Loucy (cell line): ENCODE results near the gene PPP2R5E.

Experiments used
- EZH2phosphoT487 ChIP-seq: fragments of 200-600 bp; IDR thresholded peaks from 2 replicates; pipeline ENCODE4 v1.6.1; 2018; ENCODE audit warnings: antibody characterized with exemption, mild to moderate bottlenecking, moderate library complexity, borderline replicate concordance
- TF ChIP-seq, protein P1 (sequence below): fragments of 200-600 bp; sonication (generic); conservative IDR thresholded peaks from 2 replicates; pipeline ENCODE4 v1.5.1; 2014; ENCODE audit warnings: mild to moderate bottlenecking, antibody characterized with exemption, low read length

DNA sequence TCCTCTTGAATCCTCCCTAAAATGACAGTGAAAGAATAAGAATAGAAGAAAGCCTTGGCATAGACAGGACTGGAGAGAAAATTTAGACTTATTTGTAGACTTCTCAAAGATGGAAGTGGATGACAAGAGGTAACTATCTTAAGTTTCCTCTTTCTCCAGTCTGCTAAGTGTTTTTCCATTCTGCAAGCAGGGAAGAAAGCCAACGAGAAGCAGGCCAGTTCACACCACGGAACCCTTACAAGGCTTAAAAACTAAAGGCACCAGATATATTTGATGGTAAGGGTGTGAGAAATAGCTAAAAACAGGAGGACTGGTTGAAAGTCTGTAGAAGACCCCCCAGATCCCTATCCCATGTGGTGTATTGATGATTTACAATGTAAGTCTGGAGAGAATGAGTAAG, 141.5 kb downstream of the PPP2R5E start:
- TF ChIP-seq, protein P1, sequence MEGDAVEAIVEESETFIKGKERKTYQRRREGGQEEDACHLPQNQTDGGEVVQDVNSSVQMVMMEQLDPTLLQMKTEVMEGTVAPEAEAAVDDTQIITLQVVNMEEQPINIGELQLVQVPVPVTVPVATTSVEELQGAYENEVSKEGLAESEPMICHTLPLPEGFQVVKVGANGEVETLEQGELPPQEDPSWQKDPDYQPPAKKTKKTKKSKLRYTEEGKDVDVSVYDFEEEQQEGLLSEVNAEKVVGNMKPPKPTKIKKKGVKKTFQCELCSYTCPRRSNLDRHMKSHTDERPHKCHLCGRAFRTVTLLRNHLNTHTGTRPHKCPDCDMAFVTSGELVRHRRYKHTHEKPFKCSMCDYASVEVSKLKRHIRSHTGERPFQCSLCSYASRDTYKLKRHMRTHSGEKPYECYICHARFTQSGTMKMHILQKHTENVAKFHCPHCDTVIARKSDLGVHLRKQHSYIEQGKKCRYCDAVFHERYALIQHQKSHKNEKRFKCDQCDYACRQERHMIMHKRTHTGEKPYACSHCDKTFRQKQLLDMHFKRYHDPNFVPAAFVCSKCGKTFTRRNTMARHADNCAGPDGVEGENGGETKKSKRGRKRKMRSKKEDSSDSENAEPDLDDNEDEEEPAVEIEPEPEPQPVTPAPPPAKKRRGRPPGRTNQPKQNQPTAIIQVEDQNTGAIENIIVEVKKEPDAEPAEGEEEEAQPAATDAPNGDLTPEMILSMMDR = no peak
- no peak for TF ChIP-seq EZH2phosphoT487
